Endothelial cell of umbilical vein (primary cell): ENCODE data around the gene RGP1. TPM values are rescaled to one million over a fixed set of nuclear protein-coding genes. Genes with fewer than 3 reads are reported as not detected.

Experiments used
- BruUV-seq: library from RNA; stranded (reverse); fragments of 400-500 nt; replicated peaks from 2 replicates; lab custom pipeline; 2021; lab: Mats Ljungman, UMichigan
- CTCF ChIA-PET: fragments of 300-600, 350-600 bp; sonication (Branson Sonifier 250); formaldehyde crosslinking; loops from one replicate; lab custom pipeline; 2021; ENCODE audit warnings: antibody characterized with exemption, inconsistent platforms; lab: Charles Lee
- POLR2A ChIA-PET: fragments of 300-600, 350-600 bp; sonication (Branson Sonifier 250); formaldehyde crosslinking; loops from one replicate; lab custom pipeline; 2021; ENCODE audit warnings: antibody characterized with exemption, inconsistent platforms; lab: Charles Lee
- DNase-seq: peaks from one replicate; pipeline ENCODE4 v3.0.0-alpha.2; 2011; ENCODE audit warnings: low read depth, low spot score
- FAIRE-seq: peaks from 2 replicates; lab custom pipeline; 2011; peaks lifted over from hg19 to GRCh38; lab: Jason Lieb, UNC
- H2AFZ ChIP-seq: 2 replicates; pipeline ENCODE4 v1.6.0; 2012; ENCODE audit warnings: low read depth, low read length, control low read depth, inconsistent platforms
- H3K27ac ChIP-seq: 2 replicates; pipeline ENCODE4 v1.5.1; 2011; ENCODE audit warnings: low read depth, mild to moderate bottlenecking, control low read depth, low read length, moderate library complexity; ENCODE audit not compliant: insufficient read depth
- H3K27me3 ChIP-seq, 2 experiments: 2 replicates each; pipeline versions ENCODE4 v1.6.0 to v1.6.1; 2011; ENCODE audit warnings: low read length in 2 of 2, mixed read lengths in 1 of 2; ENCODE audit not compliant: control insufficient read depth in 2 of 2, insufficient read depth in 2 of 2
- H3K36me3 ChIP-seq, 2 experiments: 2 replicates in 1 of 2; 3 replicates in 1 of 2; pipeline ENCODE4 v1.5.1; 2011; ENCODE audit warnings: low read length in 2 of 2, mild to moderate bottlenecking in 1 of 2, moderate library complexity in 1 of 2; ENCODE audit not compliant: control insufficient read depth in 2 of 2, insufficient read depth in 2 of 2; ENCODE audit errors: extremely low read depth in 1 of 2
- H3K4me1 ChIP-seq: 3 replicates; pipeline ENCODE4 v1.5.1; 2011; ENCODE audit warnings: mild to moderate bottlenecking, low read length; ENCODE audit not compliant: control insufficient read depth, insufficient read depth; ENCODE audit errors: extremely low read depth
- H3K4me2 ChIP-seq: 2 replicates; pipeline ENCODE4 v1.6.1; 2011; ENCODE audit warnings: low read length, control low read depth, mixed read lengths; ENCODE audit not compliant: insufficient read depth
- H3K4me3 ChIP-seq, 3 experiments: fragments of 200-600 bp in 1 of 3; sonication (generic), shearing (Covaris generic) in 1 of 3; replicated peaks in 1 of 3; 2 replicates each; pipeline ENCODE4 v1.5.1; 2011 to 2016; ENCODE audit warnings: control low read depth in 3 of 3, low read length in 3 of 3, mild to moderate bottlenecking in 2 of 3, inconsistent platforms in 1 of 3, low read depth in 1 of 3, moderate library complexity in 1 of 3; ENCODE audit not compliant: insufficient read depth in 1 of 3
- H3K79me2 ChIP-seq: 2 replicates; pipeline ENCODE4 v1.6.0; 2012; ENCODE audit warnings: low read length, inconsistent platforms; ENCODE audit not compliant: control insufficient read depth, insufficient read depth
- H3K9ac ChIP-seq: replicated peaks from 2 replicates; pipeline ENCODE3; 2011; ENCODE audit warnings: low read length, control low read depth; ENCODE audit not compliant: insufficient read depth; ENCODE audit errors: extremely low read depth
- H3K9me1 ChIP-seq: replicated peaks from 3 replicates; pipeline ENCODE4 v1.6.0; 2011; ENCODE audit warnings: mild to moderate bottlenecking, low read length; ENCODE audit not compliant: control insufficient read depth, insufficient read depth; ENCODE audit errors: extremely low read depth
- H3K9me3 ChIP-seq: replicated peaks from 2 replicates; pipeline ENCODE4 v1.5.1; 2012; ENCODE audit warnings: low read length, inconsistent platforms; ENCODE audit not compliant: control insufficient read depth, insufficient read depth
- H4K20me1 ChIP-seq: replicated peaks from 2 replicates; pipeline ENCODE3; 2011; ENCODE audit warnings: mild to moderate bottlenecking, low read length; ENCODE audit not compliant: control insufficient read depth, insufficient read depth; ENCODE audit errors: extremely low read depth
- EZH2 ChIP-seq: IDR thresholded peaks from 2 replicates; pipeline ENCODE4 v1.6.1; 2012; ENCODE audit warnings: borderline replicate concordance, low read depth, mild to moderate bottlenecking, moderate library complexity, low read length, inconsistent platforms; ENCODE audit not compliant: severe bottlenecking
- GATA2 ChIP-seq: IDR thresholded peaks from 2 replicates; pipeline ENCODE4 v1.7.0; 2011; ENCODE audit warnings: low read depth, mild to moderate bottlenecking, moderate library complexity, mixed read lengths, low read length; ENCODE audit not compliant: insufficient read length, insufficient read depth
- POLR2AphosphoS5 ChIP-seq: IDR thresholded peaks from 2 replicates; pipeline ENCODE4 v1.6.1; 2012; ENCODE audit warnings: low read depth, mild to moderate bottlenecking, control low read depth, low read length, moderate library complexity; ENCODE audit not compliant: insufficient read depth
- dilution Hi-C: fragments of 300-500 bp; cut with MboI; formaldehyde crosslinking; loops from one replicate; pipeline ENCODE4 v1.15.0; 2019; ENCODE audit warnings: low sequenced_read_pairs; ENCODE audit not compliant: extremely low pct_ligation_motif_present
- intact Hi-C: fragments of 100-400 bp; cut with micrococcal nuclease; formaldehyde crosslinking; loops from one replicate; pipeline ENCODE4 v1.10.0; 2022
- polyA plus RNA-seq, 4 experiments: library from polyadenylated mRNA; depleted of rRNA in 3 of 4; stranded (reverse) in 3 of 4; unstranded in 1 of 4; fragments of >200 nt; gene quantifications; 2 replicates each; pipeline versions ENCODE4 v1.2.1 to v1.2.3, GENCODE V29; 2011 to 2012; ENCODE audit warnings: missing spikeins in 1 of 4
- total RNA-seq: library from RNA; stranded (reverse); gene quantifications from 2 replicates; pipeline ENCODE4 v1.2.3, GENCODE V29; 2021
- TF ChIP-seq, protein P1 (sequence below), 2 donors: IDR thresholded peaks; 1 replicate in 1 of 2; 2 replicates in 1 of 2; pipeline ENCODE4 v1.5.1; 2011; ENCODE audit warnings: low read length in 2 of 2, mild to moderate bottlenecking in 2 of 2, moderate library complexity in 2 of 2, control low read depth in 1 of 2, inconsistent platforms in 1 of 2, low read depth in 1 of 2; ENCODE audit not compliant: insufficient read depth in 1 of 2; ENCODE audit errors: extremely low read depth in 1 of 2
- TF ChIP-seq, protein P2 (sequence below): IDR thresholded peaks from 2 replicates; pipeline ENCODE4 v1.6.1; 2011; ENCODE audit not compliant: insufficient read depth, insufficient read length

RGP1 gene
- total and polyA plus RNA-seq, 2 donors (not counting 3 experiments of a cell fraction or from before 2014, with no cell fraction given) = 15.0 to 29.0 TPM

DNA sequence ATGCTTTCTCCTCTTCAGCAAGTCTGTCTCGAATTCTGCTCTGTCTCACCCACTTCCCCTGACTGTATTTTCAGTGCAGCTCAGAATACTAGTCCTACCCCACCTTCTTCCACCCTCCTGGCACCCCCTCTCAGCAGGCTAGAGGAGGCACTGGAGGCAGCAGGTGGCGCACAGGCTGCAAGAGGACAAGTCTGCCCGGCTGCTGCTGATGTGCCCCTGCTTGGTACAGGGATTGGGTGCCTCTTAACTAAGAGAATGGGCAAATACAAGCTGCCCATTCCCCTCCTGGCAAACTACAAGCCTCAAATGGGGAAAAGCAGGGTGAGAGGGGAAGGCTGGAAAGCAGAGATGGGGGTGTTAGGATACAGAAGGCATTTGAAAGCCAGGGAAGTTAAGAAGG is 22.2 kb upstream of the RGP1 start:
- dilution Hi-C loops (no loop called here), intact Hi-C loops (loop anchor here (5.0 kb wide), 1 partner anchor 155 kb away; no protein-coding TSS in a partner anchor)
- Histone ChIP-seq H3K79me2 (peaks cover 82% of the 10 kb centered on the region), H3K9ac (peak overlapping the region; percentile 66), H3K9me3 (no peaks in the 10 kb centered on the region), H3K4me2 (peak overlapping the region; percentile 97), H3K4me3 (no peak overlapping the region), H3K9me1 (no peaks in the 10 kb centered on the region), H3K4me1 (peaks cover 49% of the 10 kb centered on the region), H2AFZ (no peak overlapping the region), H3K27me3 (no peaks in the 10 kb centered on the region), H4K20me1 (no peaks in the 10 kb centered on the region), H3K27ac (peak overlapping the region; percentile 78), H3K36me3 (peaks cover 23 to 33% of the 10 kb centered on the region in 2 experiments)
- TF ChIP-seq POLR2AphosphoS5 (no peak), EZH2 (no peak), GATA2 (no peak)
- TF ChIP-seq, protein P1, sequence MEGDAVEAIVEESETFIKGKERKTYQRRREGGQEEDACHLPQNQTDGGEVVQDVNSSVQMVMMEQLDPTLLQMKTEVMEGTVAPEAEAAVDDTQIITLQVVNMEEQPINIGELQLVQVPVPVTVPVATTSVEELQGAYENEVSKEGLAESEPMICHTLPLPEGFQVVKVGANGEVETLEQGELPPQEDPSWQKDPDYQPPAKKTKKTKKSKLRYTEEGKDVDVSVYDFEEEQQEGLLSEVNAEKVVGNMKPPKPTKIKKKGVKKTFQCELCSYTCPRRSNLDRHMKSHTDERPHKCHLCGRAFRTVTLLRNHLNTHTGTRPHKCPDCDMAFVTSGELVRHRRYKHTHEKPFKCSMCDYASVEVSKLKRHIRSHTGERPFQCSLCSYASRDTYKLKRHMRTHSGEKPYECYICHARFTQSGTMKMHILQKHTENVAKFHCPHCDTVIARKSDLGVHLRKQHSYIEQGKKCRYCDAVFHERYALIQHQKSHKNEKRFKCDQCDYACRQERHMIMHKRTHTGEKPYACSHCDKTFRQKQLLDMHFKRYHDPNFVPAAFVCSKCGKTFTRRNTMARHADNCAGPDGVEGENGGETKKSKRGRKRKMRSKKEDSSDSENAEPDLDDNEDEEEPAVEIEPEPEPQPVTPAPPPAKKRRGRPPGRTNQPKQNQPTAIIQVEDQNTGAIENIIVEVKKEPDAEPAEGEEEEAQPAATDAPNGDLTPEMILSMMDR (IDR thresholded peaks at IDR 0.05; ENCODE audit: extremely low read depth in 1 of 2, insufficient read depth in 1 of 2, low read depth in 1 of 2, low read length in 2 of 2) = peak; percentile 29 to 46
- TF ChIP-seq, protein P2, sequence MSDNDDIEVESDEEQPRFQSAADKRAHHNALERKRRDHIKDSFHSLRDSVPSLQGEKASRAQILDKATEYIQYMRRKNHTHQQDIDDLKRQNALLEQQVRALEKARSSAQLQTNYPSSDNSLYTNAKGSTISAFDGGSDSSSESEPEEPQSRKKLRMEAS = no peak
- CTCF ChIA-PET = interaction anchor here (0.8 to 4.1 kb wide), 18 partner anchors 9 to 184 kb away, joined by 3 to 52 read pairs (median 6); partner anchors contain the start of genes CCDC107, GBA2, RGP1 and RMRP
- BruUV-seq = no TSS peak
- POLR2A ChIA-PET = interaction anchor here (1.6 kb wide), 1 partner anchor 31 kb away, joined by 6 read pairs; no protein-coding TSS in a partner anchor
- FAIRE-seq (peak; percentile 79), DNase-seq (peak; percentile 72)
